IPS-15b (cell line): Measurements from ENCODE around the gene SOX3.

Experiments
- H3K27me3 ChIP-seq: one replicate; pipeline ENCODE4 v1.6.1; 2013; ENCODE audit warnings: low read length; ENCODE audit not compliant: control insufficient read depth, insufficient read depth
- H3K36me3 ChIP-seq: one replicate; pipeline ENCODE4 v1.6.1; 2013; ENCODE audit warnings: low read length; ENCODE audit not compliant: control insufficient read depth, insufficient read depth
- H3K4me1 ChIP-seq: one replicate; pipeline ENCODE4 v1.6.1; 2013; ENCODE audit warnings: mild to moderate bottlenecking, low read length; ENCODE audit not compliant: control insufficient read depth, insufficient read depth
- H3K4me3 ChIP-seq: one replicate; pipeline ENCODE4 v1.5.1; 2013; ENCODE audit warnings: low read depth, low read length
- H3K9ac ChIP-seq: one replicate; pipeline ENCODE4 v1.6.1; 2013; ENCODE audit warnings: low read depth, mild to moderate bottlenecking, low read length
- H3K9me3 ChIP-seq: one replicate; pipeline ENCODE4 v1.6.1; 2013; ENCODE audit warnings: mild to moderate bottlenecking, low read length; ENCODE audit not compliant: control insufficient read depth, insufficient read depth

SOX3 gene

GRCh38 chrX:140504371-140505324 lies at the start of gene SOX3:
SOX3 (minus strand) TSS chrX:140505069; CDS start chrX:140505060, 9 bp downstream.
- Histone ChIP-seq H3K9me3 (no peaks in the 10 kb centered on the region), H3K36me3 (no peaks in the 10 kb centered on the region), H3K4me3 (peak within 1 kb of the TSS; percentile 75), H3K27me3 (peaks cover 84% of the 10 kb centered on the region), H3K9ac (peak within 1 kb of the TSS; percentile 37), H3K4me1 (peaks cover 20% of the 10 kb centered on the region)

- Histone ChIP-seq H3K27me3 (no peaks in the 10 kb centered on the region), H3K36me3 (no peaks in the 10 kb centered on the region), H3K9me3 (no peaks in the 10 kb centered on the region), H3K4me1 (peaks cover 6% of the 10 kb centered on the region), H3K9ac (no peak overlapping the region), H3K4me3 (no peak overlapping the region)
These were observed 44.1 kb upstream of the SOX3 start for GRCh38 chrX:140548985-140549384.

- H3K4me3 ChIP-seq: no peak overlapping the region
- H3K9me3 ChIP-seq: no peaks in the 10 kb centered on the region
- peaks cover 22% of the 10 kb centered on the region for H3K4me1 ChIP-seq
- H3K9ac ChIP-seq: no peak overlapping the region
- H3K27me3 ChIP-seq: no peaks in the 10 kb centered on the region
- no peaks in the 10 kb centered on the region for H3K36me3 ChIP-seq
These were observed 21.3 kb upstream of the SOX3 start for GRCh38 chrX:140526171-140526570.

- peaks cover 22% of the 10 kb centered on the region for H3K4me1 ChIP-seq
- H3K27me3 ChIP-seq: no peaks in the 10 kb centered on the region
- no peaks in the 10 kb centered on the region for H3K36me3 ChIP-seq
- no peak overlapping the region for H3K9ac ChIP-seq
- no peaks in the 10 kb centered on the region for H3K9me3 ChIP-seq
- no peak overlapping the region for H3K4me3 ChIP-seq
These were observed 20.6 kb upstream of the SOX3 start for GRCh38 chrX:140525448-140525847.

GRCh38 chrX:140524556-140524955 lies 19.7 kb upstream of the SOX3 start:
- no peaks in the 10 kb centered on the region for H3K36me3 ChIP-seq
- H3K9ac ChIP-seq: no peak overlapping the region
- no peaks in the 10 kb centered on the region for H3K9me3 ChIP-seq

GRCh38 chrX:140521393-140521792 lies 16.5 kb upstream of the SOX3 start:
- Histone ChIP-seq H3K27me3 (no peaks in the 10 kb centered on the region), H3K4me3 (no peak overlapping the region), H3K4me1 (peaks cover 20% of the 10 kb centered on the region), H3K9ac (no peak overlapping the region), H3K9me3 (no peaks in the 10 kb centered on the region), H3K36me3 (no peaks in the 10 kb centered on the region)

More at GRCh38 chrX:140524556-140524955, 19.7 kb upstream of the SOX3 start:
- H3K4me3 ChIP-seq: no peak overlapping the region
- H3K27me3 ChIP-seq: no peaks in the 10 kb centered on the region
- H3K4me1 ChIP-seq: peaks cover 22% of the 10 kb centered on the region

- H3K4me1 ChIP-seq: peaks cover 2% of the 10 kb centered on the region
- H3K4me3 ChIP-seq: no peak overlapping the region
- H3K9me3 ChIP-seq: no peaks in the 10 kb centered on the region
- no peak overlapping the region for H3K9ac ChIP-seq
- peaks cover 29% of the 10 kb centered on the region for H3K27me3 ChIP-seq
- no peaks in the 10 kb centered on the region for H3K36me3 ChIP-seq
These were observed 9.7 kb upstream of the SOX3 start for GRCh38 chrX:140514554-140514953.

GRCh38 chrX:140510895-140511295 lies 6.0 kb upstream of the SOX3 start:
- Histone ChIP-seq H3K4me1 (peaks cover 10% of the 10 kb centered on the region), H3K4me3 (peak overlapping the region; percentile 51), H3K9ac (no peak overlapping the region), H3K27me3 (peaks cover 64% of the 10 kb centered on the region), H3K36me3 (no peaks in the 10 kb centered on the region), H3K9me3 (no peaks in the 10 kb centered on the region)

- Histone ChIP-seq H3K36me3 (no peaks in the 10 kb centered on the region), H3K27me3 (peaks cover 70% of the 10 kb centered on the region), H3K4me1 (peaks cover 10% of the 10 kb centered on the region)
These were observed 5.4 kb upstream of the SOX3 start for GRCh38 chrX:140510306-140510676.

GRCh38 chrX:140509468-140510305 lies 4.8 kb upstream of the SOX3 start:
- H3K4me3 ChIP-seq: peak overlapping the region; percentile 51
- H3K9ac ChIP-seq: peak overlapping the region; percentile 24
- H3K9me3 ChIP-seq: no peaks in the 10 kb centered on the region
- peaks cover 72% of the 10 kb centered on the region for H3K27me3 ChIP-seq
- no peaks in the 10 kb centered on the region for H3K36me3 ChIP-seq
- H3K4me1 ChIP-seq: peaks cover 10% of the 10 kb centered on the region

More at GRCh38 chrX:140510306-140510676, 5.4 kb upstream of the SOX3 start:
- Histone ChIP-seq H3K9me3 (no peaks in the 10 kb centered on the region), H3K4me3 (peak overlapping the region; percentile 51), H3K9ac (no peak overlapping the region)

GRCh38 chrX:140508958-140509357 lies 4.1 kb upstream of the SOX3 start:
- Histone ChIP-seq H3K4me3 (peak overlapping the region; percentile 51), H3K36me3 (no peaks in the 10 kb centered on the region), H3K4me1 (peaks cover 10% of the 10 kb centered on the region), H3K9ac (no peak overlapping the region), H3K9me3 (no peaks in the 10 kb centered on the region), H3K27me3 (peaks cover 79% of the 10 kb centered on the region)
